Lower leg skin (tissue), 4 donors: ENCODE data around the gene SHISA6. TPM values are rescaled to one million over a fixed set of nuclear protein-coding genes. Genes with fewer than 3 reads are reported as not detected.

Experiments used
- DNase-seq, 2 donors: peaks; one replicate each; pipeline ENCODE4 v3.0.0-alpha.2; 2019; ENCODE audit warnings: low spot score in 2 of 2
- H3K4me3 ChIP-seq: fragments of 200-600 bp; sonication (generic); 2 replicates; pipeline ENCODE4 v1.5.1; 2017; ENCODE audit warnings: mild to moderate bottlenecking, low read depth; ENCODE audit not compliant: poor library complexity, severe bottlenecking
- POLR2A ChIP-seq, 2 donors: fragments of 450-650 bp; IDR thresholded peaks; one replicate each; pipeline ENCODE4 v1.6.1; 2016 to 2017; ENCODE audit warnings: antibody characterized with exemption in 2 of 2, mild to moderate bottlenecking in 1 of 2, moderate library complexity in 1 of 2
- WGBS, 2 donors: methylation state at CpG; one replicate each; pipeline ENCODE4 v1.1.5; 2018; 5-methylcytosine and 5-hydroxymethylcytosine counted together
- intact Hi-C: fragments of 100-400 bp; cut with DNase I; formaldehyde crosslinking; loops from one replicate; pipeline ENCODE4 v1.15.0; 2023; ENCODE audit warnings: low total_unique reads
- total RNA-seq, 4 donors: library from RNA; depleted of rRNA; stranded (reverse); fragments of >200 nt; gene quantifications; one replicate each; pipeline ENCODE4 v1.1.0, GENCODE V29; 2016
- TF ChIP-seq, protein P1 (sequence below), 3 donors: fragments of 450-650 bp; IDR thresholded peaks; one replicate each; pipeline ENCODE4 v1.5.1; 2016; ENCODE audit warnings: antibody characterized with exemption in 3 of 3, mild to moderate bottlenecking in 3 of 3, moderate library complexity in 2 of 3

Gene SHISA6
- total RNA-seq, 4 donors from 2014 or later = 0.72 to 2.8 (median 1.4) TPM

DNA sequence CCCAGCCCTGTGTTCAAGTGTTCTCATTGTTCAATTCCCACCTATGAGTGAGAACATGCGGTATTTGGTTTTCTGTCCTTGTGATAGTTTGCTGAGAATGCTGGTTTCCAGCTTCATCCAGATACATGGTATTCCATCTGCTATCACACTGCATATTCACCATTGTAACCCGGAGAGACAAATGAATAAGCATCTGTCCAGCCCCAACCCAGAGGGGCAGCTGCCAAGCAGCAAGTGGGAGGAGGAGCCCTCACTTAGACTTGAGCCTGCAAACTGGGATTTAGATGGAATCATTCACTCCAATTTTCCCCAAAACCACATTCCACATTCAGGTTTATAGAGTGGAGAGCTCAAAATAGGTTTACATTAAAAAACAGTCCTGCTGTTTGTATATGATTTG, 41.6 kb downstream of the SHISA6 start:
- no peak overlapping the region for H3K4me3 ChIP-seq
- 90 to 94% methylated on average over 2 of the region's 2 CpGs for WGBS, 2 donors
- intact Hi-C loops = no loop called here
- DNase-seq = no peak
- TF ChIP-seq, protein P1, sequence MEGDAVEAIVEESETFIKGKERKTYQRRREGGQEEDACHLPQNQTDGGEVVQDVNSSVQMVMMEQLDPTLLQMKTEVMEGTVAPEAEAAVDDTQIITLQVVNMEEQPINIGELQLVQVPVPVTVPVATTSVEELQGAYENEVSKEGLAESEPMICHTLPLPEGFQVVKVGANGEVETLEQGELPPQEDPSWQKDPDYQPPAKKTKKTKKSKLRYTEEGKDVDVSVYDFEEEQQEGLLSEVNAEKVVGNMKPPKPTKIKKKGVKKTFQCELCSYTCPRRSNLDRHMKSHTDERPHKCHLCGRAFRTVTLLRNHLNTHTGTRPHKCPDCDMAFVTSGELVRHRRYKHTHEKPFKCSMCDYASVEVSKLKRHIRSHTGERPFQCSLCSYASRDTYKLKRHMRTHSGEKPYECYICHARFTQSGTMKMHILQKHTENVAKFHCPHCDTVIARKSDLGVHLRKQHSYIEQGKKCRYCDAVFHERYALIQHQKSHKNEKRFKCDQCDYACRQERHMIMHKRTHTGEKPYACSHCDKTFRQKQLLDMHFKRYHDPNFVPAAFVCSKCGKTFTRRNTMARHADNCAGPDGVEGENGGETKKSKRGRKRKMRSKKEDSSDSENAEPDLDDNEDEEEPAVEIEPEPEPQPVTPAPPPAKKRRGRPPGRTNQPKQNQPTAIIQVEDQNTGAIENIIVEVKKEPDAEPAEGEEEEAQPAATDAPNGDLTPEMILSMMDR (IDR thresholded peaks at IDR 0.05) = no peak
- no peak for TF ChIP-seq POLR2A (IDR thresholded peaks at IDR 0.05)

DNA sequence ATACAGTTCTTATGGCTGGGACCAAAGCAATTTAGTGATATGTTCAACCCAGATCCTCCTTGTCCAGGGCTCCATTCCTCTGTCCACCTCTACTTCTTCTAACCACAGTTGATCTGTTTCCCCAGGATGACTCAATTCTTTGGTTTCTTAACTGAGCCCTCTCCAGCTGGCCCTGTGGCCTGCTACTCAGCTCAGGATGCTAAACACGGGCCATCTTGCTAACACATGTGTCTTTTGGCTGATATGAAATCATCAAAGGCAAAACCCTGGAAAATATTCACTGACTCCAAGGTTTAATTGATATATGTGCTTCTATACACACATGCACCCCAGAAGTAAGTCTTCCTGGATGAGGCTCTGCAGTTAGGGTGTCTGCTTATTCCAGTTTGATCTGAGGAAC, 43.8 kb downstream of the SHISA6 start:
- no peak for TF ChIP-seq POLR2A (IDR thresholded peaks at IDR 0.05)
- TF ChIP-seq, protein P1 (IDR thresholded peaks at IDR 0.05) = no peak
- H3K4me3 ChIP-seq = no peak overlapping the region
- 39 to 65% methylated on average over 1 of the region's 1 CpG for WGBS, 2 donors
- intact Hi-C loops = no loop called here
- peak in 1 of 2 donors; percentile 54 for DNase-seq

DNA sequence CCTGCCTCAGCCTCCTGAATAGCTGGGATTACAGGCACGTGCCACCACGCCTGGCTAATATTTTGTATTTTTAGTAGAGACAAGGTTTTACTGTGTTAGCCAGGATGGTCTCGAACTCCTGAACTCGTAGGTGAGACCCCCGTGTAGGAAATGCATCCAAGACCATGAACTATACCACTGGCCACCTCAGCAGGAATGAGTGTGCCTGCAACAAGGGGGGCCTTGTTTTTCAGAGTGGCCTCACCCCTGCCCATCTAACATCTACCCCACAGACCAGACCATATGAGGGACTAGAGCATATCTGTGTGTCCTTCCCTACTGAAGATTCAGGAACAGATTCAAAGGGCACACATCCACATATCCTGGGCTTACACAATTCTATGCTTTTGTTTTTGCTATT, 44.9 kb downstream of the SHISA6 start:
- intact Hi-C loops = no loop called here
- no peak overlapping the region for H3K4me3 ChIP-seq
- TF ChIP-seq, protein P1 (IDR thresholded peaks at IDR 0.05) = no peak
- TF ChIP-seq POLR2A (IDR thresholded peaks at IDR 0.05) = no peak
- DNase-seq = no peak
- WGBS, 2 donors = 80 to 83% methylated on average over 5 of the region's 5 CpGs

DNA sequence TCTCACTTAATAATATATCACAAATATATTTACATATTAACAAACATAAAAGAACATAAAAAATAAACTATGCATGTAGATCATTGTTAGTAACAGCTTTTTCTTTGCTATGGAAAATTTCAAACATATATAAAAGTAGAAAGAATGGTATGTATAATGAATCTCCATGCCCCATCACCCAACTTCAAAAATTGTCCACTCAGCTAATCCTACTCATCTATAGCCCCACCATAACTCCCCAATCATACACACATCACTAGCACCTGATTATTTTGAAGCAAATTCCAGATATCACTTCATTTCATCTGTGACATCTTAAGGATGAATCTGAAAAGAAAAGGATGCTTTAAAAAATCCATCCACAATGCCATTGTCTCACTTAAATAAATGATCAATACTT, 46.8 kb downstream of the SHISA6 start:
- intact Hi-C loops = no loop called here
- H3K4me3 ChIP-seq = no peak overlapping the region
- no peak for TF ChIP-seq POLR2A (IDR thresholded peaks at IDR 0.05)
- TF ChIP-seq, protein P1 (IDR thresholded peaks at IDR 0.05) = no peak
- no peak for DNase-seq

DNA sequence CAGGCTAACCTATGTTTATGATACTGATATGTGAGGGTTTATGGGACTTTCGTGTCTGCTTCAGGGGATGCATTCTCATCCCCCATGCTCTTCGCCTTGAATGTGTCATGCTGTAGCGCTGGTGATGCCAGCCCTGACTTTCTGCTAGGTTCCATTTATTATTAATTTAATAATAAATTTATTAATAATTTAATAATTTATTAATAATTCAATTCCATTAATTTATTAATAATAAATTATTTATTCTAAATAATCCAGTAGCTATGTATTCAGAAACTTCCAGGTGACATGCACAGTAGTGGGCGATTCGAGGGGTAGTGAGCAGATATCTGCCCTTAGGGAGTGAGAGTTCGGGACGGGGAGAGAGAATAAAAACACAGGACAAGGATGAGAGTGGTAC, 49.8 kb downstream of the SHISA6 start:
- DNase-seq = peak in 1 of 2 donors; percentile 36
- TF ChIP-seq POLR2A (IDR thresholded peaks at IDR 0.05) = no peak
- TF ChIP-seq, protein P1 (IDR thresholded peaks at IDR 0.05) = no peak
- intact Hi-C loops = no loop called here
- WGBS, 2 donors = 96 to 97% methylated on average over 7 of the region's 7 CpGs
- H3K4me3 ChIP-seq = no peak overlapping the region

DNA sequence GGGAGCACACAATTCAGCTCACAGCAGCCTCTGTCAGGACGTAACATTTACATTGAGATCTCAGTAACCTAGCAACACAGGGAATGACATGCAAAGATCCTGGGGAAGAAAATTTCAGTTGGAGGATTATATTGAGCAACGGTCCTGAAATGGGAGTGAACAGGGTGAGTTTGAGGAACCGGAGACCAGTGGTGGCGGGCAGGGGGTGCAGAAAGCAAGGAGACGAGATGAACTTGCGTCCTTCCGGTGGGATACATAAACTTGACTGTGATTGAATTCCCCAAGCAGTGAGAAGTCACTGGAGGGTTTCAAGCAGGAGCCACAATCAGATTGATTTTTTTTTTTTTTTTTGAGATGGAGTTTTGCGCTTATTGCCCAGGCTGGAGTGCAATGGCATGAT, 51.5 kb downstream of the SHISA6 start:
- intact Hi-C loops = no loop called here
- H3K4me3 ChIP-seq = no peak overlapping the region
- DNase-seq = peak in 1 of 2 donors; percentile 58
- TF ChIP-seq, protein P1 (IDR thresholded peaks at IDR 0.05) = no peak
- no peak for TF ChIP-seq POLR2A (IDR thresholded peaks at IDR 0.05)
- WGBS, 2 donors = 95% methylated on average over 8 of the region's 8 CpGs
